K562 (cell line): ENCODE measurements around the gene CHAC1.

ENCODE experiments used
- E2F6 ChIP-seq, 2 experiments: IDR thresholded peaks; 2 replicates each; pipeline ENCODE4 v1.6.1; 2011; ENCODE audit warnings: borderline replicate concordance in 1 of 2, control low read depth in 1 of 2, low read depth in 1 of 2, low read length in 1 of 2, mild to moderate bottlenecking in 1 of 2, mixed read lengths in 1 of 2, moderate library complexity in 1 of 2; ENCODE audit not compliant: insufficient read depth in 1 of 2, insufficient read length in 1 of 2, poor library complexity in 1 of 2, severe bottlenecking in 1 of 2; ENCODE audit errors: extremely low read depth in 1 of 2
- E4F1 ChIP-seq: fragments of 250-450 bp; sonication (Bioruptor Pico); IDR thresholded peaks from 2 replicates; pipeline ENCODE4 v1.5.0; 2021; ENCODE audit warnings: mild to moderate bottlenecking, borderline replicate concordance
- EP300 ChIP-seq: IDR thresholded peaks from 2 replicates; pipeline ENCODE4 v1.6.1; 2012; ENCODE audit warnings: low read length, improper control_type of control experiment
- PATZ1 ChIP-seq: fragments of 250-450 bp; sonication (Bioruptor Pico); IDR thresholded peaks from 2 replicates; pipeline ENCODE4 v1.5.0; 2020; ENCODE audit warnings: mild to moderate bottlenecking, borderline replicate concordance
- ZNF232 ChIP-seq: sonication (generic); formaldehyde crosslinking; IDR thresholded peaks from 2 replicates; pipeline ENCODE4 v1.8.0; 2022; ENCODE audit warnings: mild to moderate bottlenecking, missing genetic modification reagents
- TF ChIP-seq, protein P1 (sequence below): IDR thresholded peaks from 3 replicates; pipeline ENCODE4 v1.6.1; 2011; ENCODE audit warnings: borderline replicate concordance, mild to moderate bottlenecking; ENCODE audit not compliant: insufficient read length, insufficient read depth

DNA sequence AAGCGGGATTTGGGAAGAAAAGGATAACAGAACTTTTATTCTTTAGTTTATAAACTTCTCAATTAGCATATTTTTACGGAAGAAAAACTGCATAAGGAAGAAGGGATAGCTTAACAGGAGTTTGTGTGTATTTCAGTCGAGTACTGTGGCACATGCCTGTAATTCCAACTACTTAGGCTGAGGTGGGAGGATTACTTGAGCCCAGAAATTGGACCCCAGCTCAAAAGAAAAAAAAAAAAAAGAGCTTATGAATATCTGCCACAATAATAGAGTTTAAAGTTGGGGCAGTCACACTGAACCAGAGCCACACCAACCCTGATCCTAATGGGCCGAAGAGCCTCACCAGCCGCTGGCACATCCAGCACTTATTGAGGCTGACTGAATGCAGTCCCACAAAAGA, 31.1 kb downstream of the CHAC1 start:
- TF ChIP-seq, protein P1, sequence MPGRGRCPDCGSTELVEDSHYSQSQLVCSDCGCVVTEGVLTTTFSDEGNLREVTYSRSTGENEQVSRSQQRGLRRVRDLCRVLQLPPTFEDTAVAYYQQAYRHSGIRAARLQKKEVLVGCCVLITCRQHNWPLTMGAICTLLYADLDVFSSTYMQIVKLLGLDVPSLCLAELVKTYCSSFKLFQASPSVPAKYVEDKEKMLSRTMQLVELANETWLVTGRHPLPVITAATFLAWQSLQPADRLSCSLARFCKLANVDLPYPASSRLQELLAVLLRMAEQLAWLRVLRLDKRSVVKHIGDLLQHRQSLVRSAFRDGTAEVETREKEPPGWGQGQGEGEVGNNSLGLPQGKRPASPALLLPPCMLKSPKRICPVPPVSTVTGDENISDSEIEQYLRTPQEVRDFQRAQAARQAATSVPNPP: no peak
- TF ChIP-seq ZNF232 (CRISPR knock-in tag) (no peak), E4F1 (no peak), PATZ1 (CRISPR knock-in tag) (no peak), EP300 (no peak), E2F6 (IDR thresholded peaks at IDR 0.05; ENCODE audit: borderline replicate concordance in 1 of 2, extremely low read depth in 1 of 2, insufficient read depth in 1 of 2, insufficient read length in 1 of 2, low read depth in 1 of 2, low read length in 1 of 2, poor library complexity in 1 of 2, severe bottlenecking in 1 of 2) (no peak)
